Astrocyte (in vitro differentiated cells and primary cell): ENCODE measurements around the gene MAGEA9B. TPM values are rescaled to one million over a fixed set of nuclear protein-coding genes. Genes with fewer than 3 reads are reported as not detected.

Source experiments
- DNase-seq: peaks from one replicate; pipeline ENCODE4 v3.0.0-alpha.2; 2010; ENCODE audit warnings: low read depth
- FAIRE-seq: peaks from 2 replicates; lab custom pipeline; 2011; peaks lifted over from hg19 to GRCh38; lab: Jason Lieb, UNC
- H2AFZ ChIP-seq: 2 replicates; pipeline ENCODE4 v1.6.0; 2012; ENCODE audit warnings: low read depth, low read length, inconsistent platforms
- H3K27ac ChIP-seq: 2 replicates; pipeline ENCODE4 v1.5.1; 2011; ENCODE audit warnings: low read depth, low read length, inconsistent platforms
- H3K27me3 ChIP-seq: 2 replicates; pipeline ENCODE4 v1.6.0; 2011; ENCODE audit warnings: low read length, inconsistent platforms; ENCODE audit not compliant: insufficient read depth
- H3K36me3 ChIP-seq: 2 replicates; pipeline ENCODE4 v1.5.1; 2011; ENCODE audit warnings: low read length, inconsistent platforms; ENCODE audit not compliant: insufficient read depth
- H3K4me1 ChIP-seq: 2 replicates; pipeline ENCODE4 v1.5.1; 2011; ENCODE audit warnings: low read length, inconsistent platforms; ENCODE audit not compliant: insufficient read depth
- H3K4me2 ChIP-seq: 2 replicates; pipeline ENCODE4 v1.6.0; 2012; ENCODE audit warnings: low read length, inconsistent platforms
- H3K4me3 ChIP-seq: 2 replicates; pipeline ENCODE4 v1.5.1; 2011; ENCODE audit warnings: low read depth, mild to moderate bottlenecking, low read length, inconsistent platforms; ENCODE audit not compliant: insufficient read depth
- H3K79me2 ChIP-seq: 2 replicates; pipeline ENCODE4 v1.6.0; 2012; ENCODE audit warnings: mild to moderate bottlenecking, low read length, inconsistent platforms; ENCODE audit not compliant: insufficient read depth
- H3K9ac ChIP-seq: 2 replicates; pipeline ENCODE4 v1.6.0; 2012; ENCODE audit warnings: mild to moderate bottlenecking, low read length, inconsistent platforms
- H3K9me3 ChIP-seq: 2 replicates; pipeline ENCODE4 v1.5.1; 2012; ENCODE audit warnings: low read depth, mild to moderate bottlenecking, low read length, inconsistent platforms; ENCODE audit not compliant: insufficient read depth
- H4K20me1 ChIP-seq: 2 replicates; pipeline ENCODE4 v1.6.0; 2012; ENCODE audit warnings: low read length, inconsistent platforms; ENCODE audit not compliant: insufficient read depth
- H3K27ac Mint-ChIP-seq: one replicate; pipeline ENCODE4 v1.8.0; 2021; ENCODE audit warnings: mild to moderate bottlenecking, mixed read lengths; ENCODE audit not compliant: unreplicated experiment
- H3K27me3 Mint-ChIP-seq: one replicate; pipeline ENCODE4 v1.8.0; 2021; ENCODE audit warnings: low read depth, mixed read lengths; ENCODE audit not compliant: unreplicated experiment
- H3K36me3 Mint-ChIP-seq: one replicate; pipeline ENCODE4 v1.8.0; 2021; ENCODE audit warnings: low read depth, mixed read lengths; ENCODE audit not compliant: unreplicated experiment
- H3K4me1 Mint-ChIP-seq: one replicate; pipeline ENCODE4 v1.8.0; 2021; ENCODE audit warnings: low read depth, mixed read lengths; ENCODE audit not compliant: unreplicated experiment
- H3K4me3 Mint-ChIP-seq: one replicate; pipeline ENCODE4 v1.8.0; 2021; ENCODE audit warnings: mild to moderate bottlenecking, moderate library complexity, mixed read lengths; ENCODE audit not compliant: unreplicated experiment
- H3K9me3 Mint-ChIP-seq: one replicate; pipeline ENCODE4 v1.8.0; 2021; ENCODE audit warnings: mild to moderate bottlenecking, mixed read lengths; ENCODE audit not compliant: unreplicated experiment
- CTCF ChIP-seq: IDR thresholded peaks from 2 replicates; pipeline ENCODE4 v1.5.1; 2011; ENCODE audit warnings: low read depth, mild to moderate bottlenecking, inconsistent platforms, low read length, moderate library complexity; ENCODE audit not compliant: insufficient read depth
- EZH2 ChIP-seq: IDR thresholded peaks from 2 replicates; pipeline ENCODE4 v1.6.1; 2012; ENCODE audit warnings: mild to moderate bottlenecking, low read length, inconsistent platforms; ENCODE audit not compliant: insufficient read depth
- total RNA-seq: library from RNA; stranded (reverse); gene quantifications from 2 replicates; pipeline ENCODE4 v1.2.1, GENCODE V29; 2021

The MAGEA9B gene
- total RNA-seq, 1 donor from 2014 or later = not detected

- Mint-ChIP-seq H3K4me1 (peaks cover 10% of the 10 kb centered on the region), H3K27me3 (no peaks in the 10 kb centered on the region), H3K4me3 (no peak overlapping the region), H3K9me3 (no peaks in the 10 kb centered on the region), H3K27ac (no peak overlapping the region), H3K36me3 (no peaks in the 10 kb centered on the region)
- no peaks in the 10 kb centered on the region for H3K9me3 ChIP-seq
- no peaks in the 10 kb centered on the region for H3K4me1 ChIP-seq
- no peaks in the 10 kb centered on the region for H3K79me2 ChIP-seq
- DNase-seq (peak; percentile 33), FAIRE-seq (no peak)
- no peak overlapping the region for H2AFZ ChIP-seq
- no peaks in the 10 kb centered on the region for H4K20me1 ChIP-seq
- no peak overlapping the region for H3K4me2 ChIP-seq
- H3K4me3 ChIP-seq = no peak overlapping the region
- H3K27ac ChIP-seq = no peak overlapping the region
- TF ChIP-seq EZH2 (no peak), CTCF (no peak)
- no peak overlapping the region for H3K9ac ChIP-seq
- H3K27me3 ChIP-seq = no peaks in the 10 kb centered on the region
- no peaks in the 10 kb centered on the region for H3K36me3 ChIP-seq
Observed at GRCh38 chrX:149570668-149571067, 16.6 kb downstream of the MAGEA9B start.

GRCh38 chrX:149569770-149570169 is 17.5 kb downstream of the MAGEA9B start:
- H3K4me3 Mint-ChIP-seq = no peak overlapping the region
- Histone ChIP-seq H3K27ac (no peak overlapping the region), H3K4me2 (no peak overlapping the region), H3K36me3 (no peaks in the 10 kb centered on the region), H2AFZ (no peak overlapping the region), H3K4me3 (no peak overlapping the region), H3K4me1 (no peaks in the 10 kb centered on the region), H3K27me3 (no peaks in the 10 kb centered on the region), H4K20me1 (no peaks in the 10 kb centered on the region), H3K9ac (no peak overlapping the region), H3K9me3 (no peaks in the 10 kb centered on the region), H3K79me2 (no peaks in the 10 kb centered on the region)
- TF ChIP-seq EZH2 (no peak), CTCF (no peak)
- H3K4me1 Mint-ChIP-seq = peaks cover 10% of the 10 kb centered on the region
- no peaks in the 10 kb centered on the region for H3K9me3 Mint-ChIP-seq
- no peak overlapping the region for H3K27ac Mint-ChIP-seq
- DNase-seq (no peak), FAIRE-seq (peak; percentile 94)
- no peaks in the 10 kb centered on the region for H3K36me3 Mint-ChIP-seq
- H3K27me3 Mint-ChIP-seq = no peaks in the 10 kb centered on the region

GRCh38 chrX:149568701-149569296 is 18.5 kb downstream of the MAGEA9B start:
- peaks cover 10% of the 10 kb centered on the region for H3K4me1 Mint-ChIP-seq
- H3K9me3 Mint-ChIP-seq = no peaks in the 10 kb centered on the region
- FAIRE-seq (peak; percentile 71), DNase-seq (no peak)
- H3K27me3 Mint-ChIP-seq = no peaks in the 10 kb centered on the region
- H3K36me3 ChIP-seq = no peaks in the 10 kb centered on the region
- no peak overlapping the region for H3K27ac ChIP-seq
- no peaks in the 10 kb centered on the region for H3K9me3 ChIP-seq
- no peaks in the 10 kb centered on the region for H3K36me3 Mint-ChIP-seq
- no peaks in the 10 kb centered on the region for H3K27me3 ChIP-seq
- no peak overlapping the region for H3K4me3 ChIP-seq
- no peak overlapping the region for H2AFZ ChIP-seq
- no peak overlapping the region for H3K4me2 ChIP-seq
- no peaks in the 10 kb centered on the region for H3K4me1 ChIP-seq
- H3K27ac Mint-ChIP-seq = no peak overlapping the region
- H4K20me1 ChIP-seq = no peaks in the 10 kb centered on the region
- no peaks in the 10 kb centered on the region for H3K79me2 ChIP-seq
- TF ChIP-seq CTCF (no peak), EZH2 (no peak)
- no peak overlapping the region for H3K9ac ChIP-seq
- H3K4me3 Mint-ChIP-seq = no peak overlapping the region
